H1 (cell line): ENCODE data around the gene PDK2. TPM values are rescaled to one million over a fixed set of nuclear protein-coding genes. Genes with fewer than 3 reads are reported as not detected.

Experiments
- CTCF ChIA-PET: fragments of 300-600 bp; sonication (Branson Sonifier 250); formaldehyde crosslinking; loops from one replicate; lab custom pipeline; 2021; ENCODE audit not compliant: partially characterized antibody; lab: Charles Lee
- POLR2A ChIA-PET: fragments of 300-600 bp; sonication (Branson Sonifier 250); formaldehyde crosslinking; loops from one replicate; lab custom pipeline; 2021; ENCODE audit warnings: inconsistent platforms; ENCODE audit not compliant: partially characterized antibody; lab: Charles Lee
- DNase-seq, 2 experiments: peaks; one replicate each; pipeline versions ENCODE4 v3.0.0 to v3.0.0-alpha.2; 2010 to 2022; ENCODE audit warnings: low spot score in 2 of 2, low read depth in 1 of 2, mixed read lengths in 1 of 2
- FAIRE-seq: peaks from 2 replicates; lab custom pipeline; 2011; peaks lifted over from hg19 to GRCh38; lab: Jason Lieb, UNC
- H2AFZ ChIP-seq: 2 replicates; pipeline ENCODE4 v1.8.1; 2012; ENCODE audit warnings: low read length, inconsistent platforms
- H2AK5ac ChIP-seq: 2 replicates; pipeline ENCODE4 v1.6.1; 2013; ENCODE audit warnings: low read depth, low read length
- H2BK120ac ChIP-seq: replicated peaks from 2 replicates; pipeline ENCODE3; 2013; ENCODE audit warnings: low read depth, low read length, inconsistent platforms
- H2BK12ac ChIP-seq: 2 replicates; pipeline ENCODE4 v1.6.1; 2013; ENCODE audit warnings: low read depth, low read length
- H2BK15ac ChIP-seq: 2 replicates; pipeline ENCODE4 v1.6.1; 2013; ENCODE audit warnings: low read length
- H2BK20ac ChIP-seq: 2 replicates; pipeline ENCODE4 v1.6.1; 2013; ENCODE audit warnings: low read length
- H2BK5ac ChIP-seq: 2 replicates; pipeline ENCODE4 v1.6.1; 2013; ENCODE audit warnings: low read depth, low read length
- H3K14ac ChIP-seq: 2 replicates; pipeline ENCODE4 v1.6.1; 2013; ENCODE audit warnings: inconsistent platforms; ENCODE audit not compliant: insufficient read length
- H3K18ac ChIP-seq: 2 replicates; pipeline ENCODE4 v1.6.1; 2013; ENCODE audit warnings: low read length; ENCODE audit errors: extremely low read depth
- H3K23ac ChIP-seq: 2 replicates; pipeline ENCODE4 v1.6.1; 2013; ENCODE audit warnings: inconsistent platforms; ENCODE audit not compliant: insufficient read length
- H3K23me2 ChIP-seq: 2 replicates; pipeline ENCODE4 v1.6.1; 2013; ENCODE audit warnings: low read depth, low read length
- H3K27ac ChIP-seq: 2 replicates; pipeline ENCODE4 v1.6.1; 2011; ENCODE audit warnings: low read depth, low read length, inconsistent platforms
- H3K27me3 ChIP-seq, 4 experiments: replicated peaks in 1 of 4; 1 replicate in 1 of 4; 2 replicates in 3 of 4; pipeline versions ENCODE4 v1.6.1 to v1.8.1; 2011 to 2013; ENCODE audit warnings: low read length in 3 of 4, mild to moderate bottlenecking in 3 of 4, inconsistent platforms in 2 of 4, mixed read lengths in 2 of 4, moderate library complexity in 1 of 4; ENCODE audit not compliant: control insufficient read depth in 3 of 4, insufficient read depth in 3 of 4; ENCODE audit errors: extremely low read depth in 1 of 4
- H3K36me3 ChIP-seq, 4 experiments: 2 replicates each; pipeline versions ENCODE4 v1.6.1 to v1.8.1; 2011 to 2013; ENCODE audit warnings: mild to moderate bottlenecking in 4 of 4, low read length in 3 of 4, moderate library complexity in 2 of 4, control low read depth in 1 of 4, inconsistent platforms in 1 of 4; ENCODE audit not compliant: insufficient read depth in 4 of 4, control insufficient read depth in 2 of 4
- H3K4ac ChIP-seq: replicated peaks from 2 replicates; pipeline ENCODE3; 2013; ENCODE audit warnings: low read length, low read depth, mixed read lengths, inconsistent platforms; ENCODE audit not compliant: insufficient read length
- H3K4me1 ChIP-seq, 4 experiments: replicated peaks in 1 of 4; 1 replicate in 1 of 4; 2 replicates in 3 of 4; pipeline versions ENCODE4 v1.6.1 to v1.8.1; 2011 to 2013; ENCODE audit warnings: low read length in 3 of 4, inconsistent platforms in 2 of 4, mixed read lengths in 1 of 4; ENCODE audit not compliant: insufficient read depth in 4 of 4, control insufficient read depth in 3 of 4
- H3K4me2 ChIP-seq, 2 experiments: 2 replicates each; pipeline versions ENCODE4 v1.6.1 to v1.8.1; 2011 to 2013; ENCODE audit warnings: low read depth in 2 of 2, low read length in 2 of 2, control low read depth in 1 of 2, inconsistent platforms in 1 of 2, mild to moderate bottlenecking in 1 of 2; ENCODE audit not compliant: insufficient read depth in 1 of 2
- H3K4me3 ChIP-seq, 4 experiments: fragments of 200-600, 300-600 bp in 1 of 4; sonication (generic), shearing (Covaris generic), sonication (Bioruptor Twin) in 1 of 4; 2 replicates each; pipeline versions ENCODE4 v1.5.1 to v1.8.1; 2011 to 2016; ENCODE audit warnings: low read length in 4 of 4, low read depth in 3 of 4, control low read depth in 2 of 4, inconsistent platforms in 2 of 4, mild to moderate bottlenecking in 2 of 4, mixed read lengths in 1 of 4, moderate library complexity in 1 of 4; ENCODE audit not compliant: insufficient read depth in 2 of 4; ENCODE audit errors: extremely low read depth in 1 of 4
- H3K56ac ChIP-seq: replicated peaks from 2 replicates; pipeline ENCODE3; 2013; ENCODE audit warnings: low read depth, mild to moderate bottlenecking, mixed read lengths, low read length, inconsistent platforms; ENCODE audit not compliant: insufficient read length
- H3K79me1 ChIP-seq: 2 replicates; pipeline ENCODE4 v1.6.1; 2013; ENCODE audit warnings: low read depth, low read length, control low read depth
- H3K79me2 ChIP-seq, 2 experiments: 2 replicates each; pipeline versions ENCODE4 v1.6.1 to v1.8.1; 2012 to 2013; ENCODE audit warnings: low read length in 2 of 2, mild to moderate bottlenecking in 2 of 2, inconsistent platforms in 1 of 2; ENCODE audit not compliant: insufficient read depth in 2 of 2, control insufficient read depth in 1 of 2
- H3K9ac ChIP-seq, 4 experiments: replicated peaks in 1 of 4; 1 replicate in 1 of 4; 2 replicates in 3 of 4; pipeline versions ENCODE4 v1.6.1 to v1.8.1; 2011 to 2013; ENCODE audit warnings: low read depth in 3 of 4, low read length in 3 of 4, control low read depth in 2 of 4, mild to moderate bottlenecking in 2 of 4, moderate library complexity in 2 of 4, inconsistent platforms in 1 of 4; ENCODE audit errors: extremely low read depth in 1 of 4
- H3K9me3 ChIP-seq, 2 experiments: 2 replicates each; pipeline versions ENCODE4 v1.6.1 to v1.8.1; 2012 to 2013; ENCODE audit warnings: mild to moderate bottlenecking in 2 of 2, moderate library complexity in 2 of 2, control low read depth in 1 of 2, inconsistent platforms in 1 of 2, low read depth in 1 of 2, low read length in 1 of 2, mixed read lengths in 1 of 2; ENCODE audit not compliant: insufficient read depth in 2 of 2
- H4K20me1 ChIP-seq, 2 experiments: replicated peaks in 1 of 2; 2 replicates each; pipeline versions ENCODE3 to v1.8.1; 2011 to 2013; ENCODE audit warnings: inconsistent platforms in 2 of 2, low read length in 2 of 2, mild to moderate bottlenecking in 1 of 2; ENCODE audit not compliant: insufficient read depth in 2 of 2, control insufficient read depth in 1 of 2
- H4K5ac ChIP-seq: 2 replicates; pipeline ENCODE4 v1.6.1; 2013; ENCODE audit warnings: low read length, low read depth, mixed read lengths, inconsistent platforms; ENCODE audit not compliant: insufficient read length
- H4K8ac ChIP-seq: 2 replicates; pipeline ENCODE4 v1.8.0; 2013; ENCODE audit warnings: mild to moderate bottlenecking, moderate library complexity, low read length, inconsistent platforms; ENCODE audit not compliant: insufficient read depth; ENCODE audit errors: extremely low read depth
- H4K91ac ChIP-seq: replicated peaks from 2 replicates; pipeline ENCODE3; 2013; ENCODE audit warnings: low read length, mixed read lengths, inconsistent platforms; ENCODE audit not compliant: insufficient read length
- BRCA1 ChIP-seq: IDR thresholded peaks from 2 replicates; pipeline ENCODE4 v1.6.1; 2012; ENCODE audit warnings: low read depth, low read length, improper control_type of control experiment
- CEBPB ChIP-seq: IDR thresholded peaks from 2 replicates; pipeline ENCODE4 v1.6.1; 2012; ENCODE audit warnings: low read depth, low read length
- JUN ChIP-seq: IDR thresholded peaks from 2 replicates; pipeline ENCODE4 v1.6.1; 2011; ENCODE audit warnings: low read depth, mild to moderate bottlenecking, improper control_type of control experiment, low read length
- KDM1A ChIP-seq: fragments of 200-600, 300-600 bp; sonication (generic); IDR thresholded peaks from 2 replicates; pipeline ENCODE4 v1.7.1; 2016; ENCODE audit warnings: mild to moderate bottlenecking, low read length, borderline replicate concordance
- MAFK ChIP-seq: IDR thresholded peaks from 2 replicates; pipeline ENCODE4 v1.6.1; 2012; ENCODE audit warnings: low read depth, mild to moderate bottlenecking, improper control_type of control experiment, low read length
- POLR2A ChIP-seq, 2 experiments: IDR thresholded peaks; 1 replicate in 1 of 2; 2 replicates in 1 of 2; pipeline ENCODE4 v1.6.1; 2011; ENCODE audit warnings: low read depth in 2 of 2, low read length in 2 of 2, mild to moderate bottlenecking in 2 of 2; ENCODE audit errors: control extremely low read depth in 1 of 2
- SIN3A ChIP-seq, 2 experiments: IDR thresholded peaks in 1 of 2; conservative IDR thresholded peaks in 1 of 2; 2 replicates each; pipeline ENCODE4 v1.6.1; 2011 to 2012; ENCODE audit warnings: low read length in 2 of 2, improper control_type of control experiment in 1 of 2, low read depth in 1 of 2, mild to moderate bottlenecking in 1 of 2
- SP4 ChIP-seq: IDR thresholded peaks from 2 replicates; pipeline ENCODE4 v1.6.1; 2012; ENCODE audit warnings: low read length, inconsistent platforms
- SRF ChIP-seq: IDR thresholded peaks from 2 replicates; pipeline ENCODE4 v1.6.1; 2011; ENCODE audit warnings: mild to moderate bottlenecking, low read depth, low read length, moderate library complexity
- TAF1 ChIP-seq: IDR thresholded peaks from 2 replicates; pipeline ENCODE4 v1.6.1; 2011; ENCODE audit warnings: mild to moderate bottlenecking, low read depth, low read length
- YY1 ChIP-seq: IDR thresholded peaks from 2 replicates; pipeline ENCODE4 v1.6.1; 2011; ENCODE audit warnings: low read depth, mild to moderate bottlenecking, low read length
- ZNF274 ChIP-seq: IDR thresholded peaks from 2 replicates; pipeline ENCODE4 v1.7.0; 2012; ENCODE audit warnings: low read length, borderline replicate concordance; ENCODE audit errors: extremely low read depth
- WGBS, 2 experiments: shearing (Covaris generic) in 1 of 2; methylation state at CpG; one replicate each; pipeline versions ENCODE4 v1.1.6 to v1.1.7; 2013 to 2015; ENCODE audit warnings: low lambda C conversion rate in 2 of 2, mixed read lengths in 2 of 2, inconsistent platforms in 1 of 2, low coverage in 1 of 2, missing lambda C conversion rate in 1 of 2; ENCODE audit not compliant: insufficient replicate concordance in 2 of 2, insufficient coverage in 1 of 2, insufficient read length in 1 of 2; ENCODE audit errors: extremely low coverage in 1 of 2, missing lambda C conversion rate in 1 of 2; 5-methylcytosine and 5-hydroxymethylcytosine counted together
- polyA plus RNA-seq, 7 experiments: library from polyadenylated mRNA; depleted of rRNA in 3 of 7; stranded (reverse) in 5 of 7; unstranded in 2 of 7; fragments of >200 nt in 5 of 7; fragments of 200-250 nt in 2 of 7; gene quantifications; 1 replicate in 5 of 7; 2 replicates in 1 of 7; 4 replicates in 1 of 7; pipeline versions ENCODE4 v1.2.1 to v1.2.3, GENCODE V29; 2011 to 2013; ENCODE audit warnings: missing spikeins in 2 of 7, mixed read lengths in 2 of 7
- total RNA-seq: library from RNA; stranded (reverse); fragmentation: NEBNext Ultra II Directional; extraction: Animal tissue kit (Norgen Biotek cat#: 25700); gene quantifications from 2 replicates; pipeline ENCODE4 v1.2.1, GENCODE V29; 2021
- TF ChIP-seq, protein P1 (sequence below): IDR thresholded peaks from 2 replicates; pipeline ENCODE4 v1.6.1; 2012; ENCODE audit warnings: inconsistent platforms

PDK2 gene
- total and polyA plus RNA-seq, 2 of the 8 experiments (the other 6 are each of a cell fraction or from before 2014, with no cell fraction given): 18.3 to 121 TPM

DNA sequence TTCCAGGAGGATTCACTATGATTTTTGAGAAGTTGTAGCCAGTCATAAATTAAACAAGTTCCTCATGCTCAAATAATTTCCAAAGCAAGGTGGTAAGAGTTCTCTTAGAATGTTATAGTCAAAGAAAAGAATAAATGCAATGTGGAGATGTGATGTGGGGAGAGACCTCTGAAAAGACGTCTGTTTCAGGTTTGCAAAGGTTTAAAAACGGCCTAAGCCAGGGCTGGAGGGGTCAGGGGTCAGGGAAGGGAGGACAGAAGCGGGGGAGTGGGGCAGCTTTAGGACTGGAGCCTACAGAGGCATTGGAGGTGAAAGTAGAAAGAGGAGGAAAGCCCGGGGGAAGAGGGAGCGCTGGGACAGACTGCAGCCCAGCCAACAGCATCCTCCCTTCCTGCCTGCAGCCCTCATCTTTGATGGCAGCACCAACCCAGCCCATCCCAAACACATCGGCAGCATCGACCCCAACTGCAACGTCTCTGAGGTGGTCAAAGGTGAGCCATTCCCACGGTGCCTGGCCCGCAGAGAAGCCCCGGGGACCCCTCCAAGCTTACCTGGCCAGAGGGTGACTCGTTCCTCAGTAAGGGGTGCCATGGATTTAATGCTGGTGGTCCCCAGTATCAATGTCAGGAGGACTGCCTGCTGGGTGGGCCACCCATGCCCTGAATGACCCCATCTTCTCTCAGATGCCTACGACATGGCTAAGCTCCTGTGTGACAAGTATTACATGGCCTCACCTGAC lies 11.4 kb downstream of the PDK2 start:
- FAIRE-seq: no peak
- peaks cover 0 to 10% (median 5%) of the 10 kb centered on the region in 4 experiments; a peak in 5 of 7 replicates for H3K4me1 ChIP-seq
- H3K79me1 ChIP-seq: no peaks in the 10 kb centered on the region; the same call in 1 of the 2 replicates
- H3K27me3 ChIP-seq: no peaks in the 10 kb centered on the region
- no peak overlapping the region for H3K14ac ChIP-seq
- no peak overlapping the region for H2BK15ac ChIP-seq
- no peak overlapping the region; a peak in 1 of 7 replicates for H3K9ac ChIP-seq
- H4K91ac ChIP-seq: no peak overlapping the region
- H3K27ac ChIP-seq: no peak overlapping the region
- H3K23ac ChIP-seq: no peak overlapping the region
- ChIA-PET CTCF (interaction anchor here (0.8 to 23.0 kb wide), 3 partner anchors 9 to 55 kb away, joined by 3 to 412 read pairs (median 3); partner anchors contain the start of gene PDK2), POLR2A (interaction anchor here (0.7 kb wide), 1 partner anchor 17 kb away, joined by 3 read pairs; no protein-coding TSS in a partner anchor)
- H2AFZ ChIP-seq: no peak overlapping the region
- H2BK5ac ChIP-seq: no peak overlapping the region
- H2AK5ac ChIP-seq: no peak overlapping the region
- H2BK12ac ChIP-seq: no peak overlapping the region
- H3K4me2 ChIP-seq: no peak overlapping the region
- H4K8ac ChIP-seq: no peak overlapping the region
- H3K56ac ChIP-seq: peak overlapping the region; percentile 53
- no peaks in the 10 kb centered on the region; a peak in 2 of 8 replicates for H3K36me3 ChIP-seq
- no peaks in the 10 kb centered on the region for H3K9me3 ChIP-seq
- no peak overlapping the region for H3K4me3 ChIP-seq
- H2BK20ac ChIP-seq: no peak overlapping the region
- no peaks in the 10 kb centered on the region for H3K79me2 ChIP-seq
- no peaks in the 10 kb centered on the region for H3K23me2 ChIP-seq
- no peak overlapping the region for H3K18ac ChIP-seq
- DNase-seq: no peak
- 85% methylated on average over 12 of the region's 13 CpGs; no CpG with 5 or more reads in 1 of the 2 experiments for WGBS, 2 experiments
- H4K20me1 ChIP-seq: peaks cover 2% of the 10 kb centered on the region in 2 experiments
- no peak overlapping the region for H2BK120ac ChIP-seq
- H4K5ac ChIP-seq: no peak overlapping the region
- H3K4ac ChIP-seq: no peak overlapping the region
- TF ChIP-seq MAFK (no peak), YY1 (no peak), BRCA1 (no peak), SIN3A (conservative IDR thresholded peaks at IDR 0.05 in 1 of 2, IDR thresholded peaks at IDR 0.05 in 1 of 2; ENCODE audit: low read depth in 1 of 2, low read length in 2 of 2) (no peak), TAF1 (no peak), KDM1A (no peak), JUN (no peak), CEBPB (no peak), SRF (no peak), SP4 (no peak), POLR2A (IDR thresholded peaks at IDR 0.05; ENCODE audit: control extremely low read depth in 1 of 2, low read depth in 2 of 2, low read length in 2 of 2) (no peak), ZNF274 (no peak)
- TF ChIP-seq, protein P1, sequence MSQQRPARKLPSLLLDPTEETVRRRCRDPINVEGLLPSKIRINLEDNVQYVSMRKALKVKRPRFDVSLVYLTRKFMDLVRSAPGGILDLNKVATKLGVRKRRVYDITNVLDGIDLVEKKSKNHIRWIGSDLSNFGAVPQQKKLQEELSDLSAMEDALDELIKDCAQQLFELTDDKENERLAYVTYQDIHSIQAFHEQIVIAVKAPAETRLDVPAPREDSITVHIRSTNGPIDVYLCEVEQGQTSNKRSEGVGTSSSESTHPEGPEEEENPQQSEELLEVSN: no peak
